Measurements from ENCODE around the gene TGDS.

Gene TGDS

DNA sequence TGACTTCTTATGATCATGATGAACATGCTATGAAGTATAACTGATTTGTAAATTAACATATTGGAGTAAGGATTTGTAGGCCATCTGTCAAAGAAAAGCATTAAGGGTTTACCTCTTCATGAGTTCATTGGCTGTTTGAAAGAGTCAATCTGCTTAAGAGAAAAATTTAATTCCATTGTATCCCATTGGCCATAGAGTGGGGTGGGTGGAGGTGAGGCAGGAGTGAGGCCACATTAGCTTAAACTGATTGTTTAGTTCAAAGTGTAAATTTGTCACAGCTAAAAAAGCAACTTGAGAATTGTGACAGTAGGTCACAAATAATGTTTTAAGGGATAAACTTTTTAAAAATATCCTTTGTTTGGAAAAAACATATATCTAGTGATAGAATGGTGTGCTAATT lies 17.1 kb upstream of the TGDS start:
- no peak for DNase-seq (ENCODE audit: low spot score in 2 of 2)
- Histone ChIP-seq H3K36me3 (replicated peaks) (peaks cover 13% of the 10 kb centered on the region), H3K27me3 (ENCODE audit: low read depth) (no peaks in the 10 kb centered on the region), H3K4me1 (peaks cover 11% of the 10 kb centered on the region), H3K9me3 (no peaks in the 10 kb centered on the region), H3K4me3 (no peak overlapping the region)
- in situ Hi-C loops (cut with MboI; ENCODE audit: low sequenced_read_pairs): loop anchor here (5.0 kb wide), 1 partner anchor 176 kb away; no protein-coding TSS in a partner anchor

DNA sequence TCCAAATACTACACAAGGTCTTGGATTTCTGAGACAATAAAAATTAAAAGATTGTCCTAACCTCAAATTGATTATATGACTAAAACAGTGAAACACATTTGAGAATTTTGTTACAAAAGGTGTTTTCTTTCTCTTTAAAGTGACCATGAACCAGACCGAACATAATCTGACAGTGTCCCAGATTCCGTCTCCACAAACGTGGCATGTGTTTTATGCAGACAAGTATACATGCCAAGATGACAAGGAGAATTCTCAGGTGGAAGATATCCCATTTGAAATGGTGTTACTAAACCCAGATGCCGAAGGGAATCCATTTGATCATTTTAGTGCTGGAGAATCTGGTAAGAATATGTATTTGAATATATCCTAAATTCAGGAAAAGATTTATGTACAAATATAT lies 16.1 kb upstream of the TGDS start:
- no peaks in the 10 kb centered on the region for H3K9me3 ChIP-seq
- H3K4me3 ChIP-seq: no peak overlapping the region
- DNase-seq (ENCODE audit: low spot score in 2 of 2): no peak
- peaks cover 19% of the 10 kb centered on the region for H3K36me3 ChIP-seq (replicated peaks)
- H3K27me3 ChIP-seq (ENCODE audit: low read depth): no peaks in the 10 kb centered on the region
- peaks cover 12% of the 10 kb centered on the region for H3K4me1 ChIP-seq
- in situ Hi-C loops (cut with MboI; ENCODE audit: low sequenced_read_pairs): loop anchor here (5.0 kb wide), 1 partner anchor 175 kb away; no protein-coding TSS in a partner anchor

DNA sequence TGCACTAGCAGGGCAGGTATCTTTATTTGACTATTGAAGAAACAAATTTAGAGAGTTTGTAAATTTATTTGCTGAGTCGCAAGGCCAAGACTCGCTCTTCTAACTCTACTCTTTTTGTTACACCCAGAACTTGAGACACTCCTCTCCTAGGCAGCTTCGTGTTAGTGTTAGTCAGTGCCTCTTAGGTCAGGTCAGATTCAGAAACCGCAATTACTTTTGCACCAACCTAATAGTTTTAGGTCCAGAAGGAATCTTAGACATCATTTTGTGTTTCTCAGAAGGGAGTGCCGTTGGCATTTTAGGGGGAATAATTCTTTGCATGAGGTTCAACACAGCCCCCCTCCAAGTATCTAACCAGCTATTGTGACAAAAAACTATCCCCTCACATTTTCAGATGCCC lies 14.5 kb upstream of the TGDS start:
- Histone ChIP-seq H3K9me3 (no peaks in the 10 kb centered on the region), H3K4me3 (no peak overlapping the region), H3K36me3 (replicated peaks) (peaks cover 31% of the 10 kb centered on the region), H3K27me3 (ENCODE audit: low read depth) (no peaks in the 10 kb centered on the region), H3K4me1 (peaks cover 12% of the 10 kb centered on the region)
- in situ Hi-C loops (cut with MboI; ENCODE audit: low sequenced_read_pairs): loop anchor here (5.0 kb wide), 1 partner anchor 173 kb away; no protein-coding TSS in a partner anchor
- DNase-seq (ENCODE audit: low spot score in 2 of 2): no peak

DNA sequence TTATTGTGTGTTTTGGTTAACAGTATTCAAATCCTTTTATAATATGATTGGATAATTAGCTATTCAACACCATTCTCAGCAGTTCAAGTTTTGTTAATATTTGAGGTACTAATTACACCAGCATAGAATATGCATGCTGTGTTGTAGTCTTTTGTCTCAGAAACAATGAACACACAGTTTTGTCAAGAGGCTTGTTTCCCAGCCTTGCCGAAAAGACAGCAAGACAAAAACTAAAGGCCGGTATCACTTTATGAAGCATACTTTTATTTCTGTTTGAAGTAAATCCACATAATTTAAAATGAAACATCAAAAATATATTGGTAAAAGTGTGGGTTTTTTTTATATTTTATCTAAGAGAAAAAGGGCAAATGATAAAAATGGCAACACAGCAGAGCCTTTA lies 13.2 kb upstream of the TGDS start:
- Histone ChIP-seq H3K9me3 (no peaks in the 10 kb centered on the region), H3K27me3 (ENCODE audit: low read depth) (no peaks in the 10 kb centered on the region), H3K36me3 (replicated peaks) (peaks cover 24% of the 10 kb centered on the region), H3K4me1 (peaks cover 12% of the 10 kb centered on the region), H3K4me3 (no peak overlapping the region)
- in situ Hi-C loops (cut with MboI; ENCODE audit: low sequenced_read_pairs): no loop called here
- no peak for DNase-seq (ENCODE audit: low spot score in 2 of 2)

DNA sequence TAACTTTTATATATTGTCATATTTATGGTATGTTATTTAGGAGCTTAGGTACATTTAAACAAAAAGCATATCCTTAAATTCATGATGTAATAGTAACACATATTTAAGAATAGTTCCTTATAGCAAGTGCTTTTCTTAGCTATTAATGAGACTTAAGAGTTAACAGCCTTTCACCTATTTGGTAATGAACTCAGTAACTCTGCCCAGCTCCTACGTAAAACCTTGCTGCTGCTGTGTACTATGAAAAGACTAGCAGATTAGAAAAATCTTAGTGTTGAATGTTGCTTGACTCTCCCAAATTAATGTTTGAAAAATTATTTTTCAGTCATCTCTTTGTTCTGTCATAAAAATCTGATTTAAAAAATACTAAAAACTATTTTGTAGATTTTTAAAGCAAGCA lies 12.6 kb upstream of the TGDS start:
- Histone ChIP-seq H3K4me1 (peaks cover 14% of the 10 kb centered on the region), H3K9me3 (no peaks in the 10 kb centered on the region), H3K4me3 (no peak overlapping the region), H3K27me3 (ENCODE audit: low read depth) (no peaks in the 10 kb centered on the region), H3K36me3 (replicated peaks) (peaks cover 24% of the 10 kb centered on the region)
- no peak for DNase-seq (ENCODE audit: low spot score in 2 of 2)
- in situ Hi-C loops (cut with MboI; ENCODE audit: low sequenced_read_pairs): no loop called here

DNA sequence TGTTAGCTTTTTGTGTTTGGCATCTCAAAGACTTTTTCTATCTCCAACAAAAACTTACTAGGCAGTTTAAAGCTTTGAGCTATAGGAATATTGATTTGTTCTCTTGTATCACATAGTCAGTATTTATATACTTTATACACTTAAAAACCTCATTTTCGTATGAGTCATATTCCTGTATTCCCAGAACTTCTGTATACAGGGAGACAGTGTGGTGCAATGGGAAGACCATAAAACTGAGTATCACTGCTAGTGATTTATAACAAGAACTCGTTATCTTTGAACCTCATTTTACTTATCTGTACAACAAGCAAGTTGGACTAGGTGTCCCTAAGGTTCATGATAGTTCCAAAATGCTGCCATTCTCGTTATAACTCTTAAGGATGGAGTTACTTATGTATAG lies 12.0 kb upstream of the TGDS start:
- H3K9me3 ChIP-seq: no peaks in the 10 kb centered on the region
- no peaks in the 10 kb centered on the region for H3K27me3 ChIP-seq (ENCODE audit: low read depth)
- peaks cover 24% of the 10 kb centered on the region for H3K36me3 ChIP-seq (replicated peaks)
- H3K4me1 ChIP-seq: peaks cover 20% of the 10 kb centered on the region
- H3K4me3 ChIP-seq: no peak overlapping the region
- no peak for DNase-seq (ENCODE audit: low spot score in 2 of 2)
- in situ Hi-C loops (cut with MboI; ENCODE audit: low sequenced_read_pairs): no loop called here

DNA sequence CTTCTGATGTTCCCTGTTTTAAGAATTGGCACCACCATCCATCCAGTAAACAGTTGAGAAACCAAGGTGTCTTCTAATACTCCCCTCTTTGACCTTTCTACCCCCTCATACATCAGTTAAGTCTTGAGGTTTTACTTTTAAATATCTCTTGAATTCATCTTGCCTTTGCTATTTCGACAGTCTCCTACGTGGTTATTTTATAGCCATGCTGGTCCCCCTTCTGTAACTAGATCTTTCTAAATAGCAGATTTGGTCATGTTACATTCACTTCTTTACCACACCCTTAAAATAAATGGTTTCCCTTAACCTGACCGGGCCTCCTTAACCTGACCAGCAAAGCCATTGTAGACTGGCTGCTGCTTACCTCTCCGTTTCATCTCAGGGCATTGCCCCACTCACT lies 11.1 kb upstream of the TGDS start:
- Histone ChIP-seq H3K36me3 (replicated peaks) (peaks cover 21% of the 10 kb centered on the region), H3K9me3 (no peaks in the 10 kb centered on the region), H3K4me1 (peaks cover 23% of the 10 kb centered on the region), H3K27me3 (ENCODE audit: low read depth) (no peaks in the 10 kb centered on the region), H3K4me3 (no peak overlapping the region)
- in situ Hi-C loops (cut with MboI; ENCODE audit: low sequenced_read_pairs): no loop called here
- DNase-seq (ENCODE audit: low spot score in 2 of 2): no peak

DNA sequence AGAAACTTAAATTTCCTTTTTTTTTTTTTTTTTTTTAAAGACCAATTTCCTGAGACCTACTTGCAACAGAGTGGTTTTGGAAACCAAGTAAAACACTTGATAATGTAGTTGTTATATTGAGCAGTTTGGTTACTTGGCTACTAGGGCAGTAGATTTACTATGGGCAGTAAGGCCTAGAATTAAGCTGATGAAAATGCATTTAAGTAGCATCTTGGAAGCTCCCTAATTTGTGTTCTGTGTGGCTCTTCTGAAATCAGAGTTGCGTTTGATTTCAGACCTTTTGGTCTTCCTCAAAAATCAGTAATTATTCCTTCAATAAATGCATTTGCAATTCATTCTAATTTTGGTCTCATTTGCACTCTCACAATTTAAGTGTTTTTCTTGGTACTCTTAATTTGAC lies 6.5 kb upstream of the TGDS start:
- no peak for DNase-seq (ENCODE audit: low spot score in 2 of 2)
- peak overlapping the region; percentile 68 for H3K4me3 ChIP-seq
- peaks cover 14% of the 10 kb centered on the region for H3K4me1 ChIP-seq
- no peaks in the 10 kb centered on the region; the same call in 1 of the 2 replicates for H3K9me3 ChIP-seq
- in situ Hi-C loops (cut with MboI; ENCODE audit: low sequenced_read_pairs): no loop called here
- no peaks in the 10 kb centered on the region for H3K27me3 ChIP-seq (ENCODE audit: low read depth)
- H3K36me3 ChIP-seq (replicated peaks): peaks cover 14% of the 10 kb centered on the region; the same call in 1 of the 2 replicates

DNA sequence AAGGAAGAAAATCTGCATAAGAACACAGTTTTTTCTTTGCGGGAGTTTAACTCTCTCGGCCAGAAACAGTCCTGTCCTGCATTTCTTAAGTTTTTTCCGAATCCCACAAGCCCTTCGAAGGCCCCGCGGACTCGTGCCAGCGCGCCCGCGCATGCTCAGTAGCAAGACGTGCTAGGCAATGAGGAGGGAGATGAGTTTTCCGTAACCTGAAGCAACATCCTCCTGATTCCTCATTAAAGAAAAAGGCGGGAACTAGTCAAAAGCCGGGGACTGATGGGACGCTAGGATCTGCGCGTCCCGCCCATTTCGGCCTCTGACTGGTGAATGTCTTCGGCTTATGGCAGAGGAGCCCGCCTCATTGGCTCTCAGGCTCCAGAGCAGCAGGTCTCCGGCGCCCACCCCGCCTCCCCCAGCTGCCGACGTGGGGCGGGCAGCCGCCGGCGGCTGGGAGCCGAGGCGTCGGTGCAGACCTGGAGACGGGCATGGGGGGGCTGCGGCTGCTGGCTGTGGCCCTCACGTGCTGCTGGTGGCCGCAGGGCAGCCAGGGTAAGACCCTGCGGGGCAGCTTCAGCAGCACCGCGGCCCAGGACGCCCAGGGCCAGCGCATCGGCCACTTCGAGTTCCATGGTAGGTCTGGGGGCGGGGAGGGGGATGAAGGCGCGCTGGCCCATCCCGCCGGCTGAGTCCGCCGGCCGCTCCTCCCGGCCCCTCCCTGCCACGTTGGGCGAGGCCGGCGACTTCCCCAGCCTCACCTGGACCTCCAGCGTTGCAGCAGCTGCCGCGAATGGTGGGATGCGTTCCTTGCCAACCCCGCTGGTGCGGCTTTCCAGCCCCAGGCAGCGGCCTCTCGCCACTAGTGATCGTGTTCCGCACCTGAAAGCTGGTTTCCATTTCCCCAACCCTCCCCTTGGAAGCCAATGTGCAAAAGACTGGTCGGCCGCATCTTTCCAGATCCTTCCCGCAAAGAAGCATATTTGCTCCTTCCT lies 5.8 kb upstream of the TGDS start, which contains the start of gene GPR180:
GPR180 (plus strand) TSS at position 412 of the 986 bp plus-strand sequence; CDS start at position 483, 71 bp downstream.
- Histone ChIP-seq H3K4me3 (peak within 1 kb of the TSS; percentile 68), H3K36me3 (replicated peaks) (peaks cover 9% of the 10 kb centered on the region; the same call in 1 of the 2 replicates), H3K27me3 (ENCODE audit: low read depth) (no peaks in the 10 kb centered on the region), H3K9me3 (no peaks in the 10 kb centered on the region; the same call in 1 of the 2 replicates), H3K4me1 (peaks cover 14% of the 10 kb centered on the region)
- in situ Hi-C loops (cut with MboI; ENCODE audit: low sequenced_read_pairs): no loop called here
- DNase-seq (ENCODE audit: low spot score in 2 of 2): peak; percentile 96 to 99

DNA sequence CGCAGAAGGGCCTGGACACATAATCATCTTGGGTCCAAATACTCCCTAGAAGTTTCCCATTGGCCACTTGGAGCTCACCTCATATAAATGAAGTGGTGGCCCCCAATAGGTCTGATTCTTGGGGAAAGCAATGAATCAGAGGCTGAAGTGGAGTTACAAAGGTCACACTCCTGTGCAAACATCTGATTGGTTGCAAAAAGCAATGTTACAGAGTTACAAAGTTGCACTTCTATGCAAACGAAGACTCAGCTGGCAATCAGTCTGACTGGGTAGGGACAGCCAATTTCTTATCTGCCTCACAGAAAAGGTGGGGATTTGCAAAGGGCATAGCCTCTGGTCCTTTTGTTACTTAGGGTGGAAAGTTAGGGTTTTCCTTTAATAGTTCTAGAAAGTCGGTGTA lies 3.9 kb upstream of the TGDS start:
- no peak for DNase-seq (ENCODE audit: low spot score in 2 of 2)
- Histone ChIP-seq H3K4me3 (no peak overlapping the region), H3K27me3 (ENCODE audit: low read depth) (no peaks in the 10 kb centered on the region), H3K36me3 (replicated peaks) (peaks cover 5% of the 10 kb centered on the region), H3K4me1 (peaks cover 14% of the 10 kb centered on the region), H3K9me3 (no peaks in the 10 kb centered on the region; the same call in 1 of the 2 replicates)
- in situ Hi-C loops (cut with MboI; ENCODE audit: low sequenced_read_pairs): no loop called here

DNA sequence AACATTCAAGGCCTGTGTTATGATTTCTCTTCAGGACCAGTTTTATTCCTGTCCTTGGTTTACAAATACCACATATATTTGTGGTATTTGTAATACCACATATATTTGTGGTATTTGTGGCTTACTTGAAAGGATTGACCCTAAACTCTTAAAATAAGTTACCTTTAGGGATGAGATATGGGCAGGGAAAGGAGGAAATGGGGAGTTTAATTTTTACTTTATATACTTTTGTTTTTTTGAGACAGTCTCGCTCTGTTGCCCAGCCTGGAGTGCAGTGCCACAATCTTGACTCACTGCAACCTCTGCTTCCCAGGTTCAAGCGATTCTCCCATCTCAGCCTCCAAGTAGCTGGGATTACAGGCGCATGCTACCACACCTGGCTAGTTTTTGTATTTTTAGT lies 2.3 kb upstream of the TGDS start:
- H3K9me3 ChIP-seq: no peaks in the 10 kb centered on the region; the same call in 1 of the 2 replicates
- peaks cover 5% of the 10 kb centered on the region for H3K36me3 ChIP-seq (replicated peaks)
- DNase-seq (ENCODE audit: low spot score in 2 of 2): no peak
- H3K27me3 ChIP-seq (ENCODE audit: low read depth): no peaks in the 10 kb centered on the region
- peaks cover 9% of the 10 kb centered on the region for H3K4me1 ChIP-seq
- in situ Hi-C loops (cut with MboI; ENCODE audit: low sequenced_read_pairs): no loop called here
- H3K4me3 ChIP-seq: no peak overlapping the region

DNA sequence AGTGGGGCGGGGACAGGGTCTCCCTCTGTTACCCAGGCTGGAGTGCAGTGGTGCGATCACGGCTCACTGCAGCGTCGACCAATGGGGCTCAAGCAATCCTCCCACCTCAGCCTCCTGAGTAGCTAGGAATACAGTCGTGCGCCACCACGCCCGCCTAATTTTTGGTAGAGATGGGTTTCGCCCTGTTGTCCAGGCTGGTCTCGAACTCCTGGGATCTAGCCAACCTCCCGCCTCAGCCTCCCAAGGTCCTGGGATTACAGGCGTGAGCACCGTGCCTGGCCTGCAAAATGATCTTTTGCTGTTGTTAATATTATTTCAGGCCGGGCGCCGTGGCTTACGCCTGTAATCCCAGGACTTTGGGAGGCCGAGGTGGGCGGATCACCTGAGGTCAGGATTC lies 621 bp upstream of the TGDS start:
- H3K4me3 ChIP-seq: peak overlapping the region; percentile 92
- peak in 1 of 2 experiments; percentile 27 for DNase-seq (ENCODE audit: low spot score in 2 of 2)
- H3K36me3 ChIP-seq (replicated peaks): peaks cover 21% of the 10 kb centered on the region
- peaks cover 3% of the 10 kb centered on the region for H3K4me1 ChIP-seq
- in situ Hi-C loops (cut with MboI; ENCODE audit: low sequenced_read_pairs): no loop called here
- H3K27me3 ChIP-seq (ENCODE audit: low read depth): no peaks in the 10 kb centered on the region
- no peaks in the 10 kb centered on the region; the same call in 1 of the 2 replicates for H3K9me3 ChIP-seq

DNA sequence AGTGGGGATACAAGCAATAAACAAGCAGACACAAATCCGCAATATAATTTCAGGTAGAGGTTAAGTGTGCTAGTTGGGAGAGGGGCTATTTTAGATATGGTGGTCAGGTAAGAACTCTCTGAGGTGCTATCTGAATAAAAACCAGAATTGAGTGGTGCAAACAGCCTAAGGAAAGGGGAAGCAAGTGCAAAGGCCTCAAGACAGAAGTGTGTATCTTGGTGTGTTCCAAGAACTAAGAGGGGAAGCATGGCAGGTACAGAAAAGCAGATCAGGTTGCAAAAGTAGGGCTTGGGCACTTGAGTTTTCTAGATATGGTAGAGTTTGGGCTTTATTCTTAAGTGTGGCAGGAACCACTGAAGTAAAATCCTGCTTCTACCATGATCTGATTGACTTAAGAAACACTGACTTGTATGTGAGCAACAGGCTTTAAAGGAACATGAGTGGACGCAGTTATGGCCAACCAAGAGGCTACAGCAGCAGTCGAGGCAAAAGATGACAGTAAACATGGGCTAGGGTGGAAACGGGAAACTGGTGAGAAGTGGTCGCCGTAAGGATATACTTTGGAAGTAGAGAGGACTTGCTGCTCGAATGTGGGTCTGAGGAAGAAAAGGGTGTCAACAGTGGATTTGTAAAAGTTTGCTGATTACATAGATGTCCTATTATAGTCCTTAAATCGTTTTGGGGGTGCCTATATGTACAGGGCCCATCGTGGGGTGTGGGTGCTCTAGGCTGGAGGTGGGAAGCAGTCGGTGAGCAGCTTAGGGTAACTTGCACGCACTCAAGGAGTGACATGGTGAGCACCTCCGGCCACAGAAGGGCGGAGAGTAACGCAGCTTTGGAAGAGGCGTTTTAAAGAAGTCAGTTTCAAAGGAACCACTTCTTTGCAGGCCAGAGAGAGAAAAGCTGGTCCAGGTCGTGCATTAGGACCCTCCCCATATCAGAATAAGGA lies 677 bp downstream of the TGDS start:
- H3K9me3 ChIP-seq: no peaks in the 10 kb centered on the region
- peak in 1 of 2 experiments; percentile 36 for DNase-seq (ENCODE audit: low spot score in 2 of 2)
- H3K4me3 ChIP-seq: peak overlapping the region; percentile 92
- no peaks in the 10 kb centered on the region; the same call in 1 of the 2 replicates for H3K4me1 ChIP-seq
- no peaks in the 10 kb centered on the region for H3K27me3 ChIP-seq (ENCODE audit: low read depth)
- peaks cover 30% of the 10 kb centered on the region for H3K36me3 ChIP-seq (replicated peaks)
- in situ Hi-C loops (cut with MboI; ENCODE audit: low sequenced_read_pairs): no loop called here

Measured in HAP-1 (cell line).